NCI-H1105 (cell line): ENCODE results near the gene THBS4.

Experiments used
- DNase-seq: peaks from one replicate; lab custom pipeline; 2025; lab: John Stamatoyannopoulos, UW

THBS4 gene

GRCh38 chr5:80048084-80048780 is 13.1 kb downstream of the THBS4 start:
- no peak for DNase-seq

- DNase-seq: no peak
Measured at GRCh38 chr5:80052464-80052863, 17.3 kb downstream of the THBS4 start.

- no peak for DNase-seq
Measured at GRCh38 chr5:80054682-80055081, 19.5 kb downstream of the THBS4 start.

GRCh38 chr5:80055491-80056170 is 20.5 kb downstream of the THBS4 start:
- peak; percentile 68 for DNase-seq

- DNase-seq: no peak
Measured at GRCh38 chr5:80057099-80057498, 22.0 kb downstream of the THBS4 start.

- DNase-seq: no peak
Measured at GRCh38 chr5:80057921-80058320, 22.8 kb downstream of the THBS4 start.

GRCh38 chr5:80059354-80059980 is 24.3 kb downstream of the THBS4 start:
- DNase-seq: no peak

- DNase-seq: no peak
Measured at GRCh38 chr5:80060966-80061365, 25.8 kb downstream of the THBS4 start.

- no peak for DNase-seq
Measured at GRCh38 chr5:80061547-80061946, 26.4 kb downstream of the THBS4 start.

GRCh38 chr5:80064124-80064523 is 29.0 kb downstream of the THBS4 start:
- DNase-seq: no peak

- no peak for DNase-seq
Measured at GRCh38 chr5:80067016-80067415, 31.9 kb downstream of the THBS4 start.

- DNase-seq: no peak
Measured at GRCh38 chr5:80067531-80068245, 32.5 kb downstream of the THBS4 start.

GRCh38 chr5:80068246-80068636 is 33.1 kb downstream of the THBS4 start:
- no peak for DNase-seq

- DNase-seq: no peak
Measured at GRCh38 chr5:80068775-80069174, 33.6 kb downstream of the THBS4 start.

- DNase-seq: no peak
Measured at GRCh38 chr5:80069251-80069800, 34.2 kb downstream of the THBS4 start.

- no peak for DNase-seq
Measured at GRCh38 chr5:80069918-80070318, 34.8 kb downstream of the THBS4 start.

GRCh38 chr5:80070338-80071056 is 35.3 kb downstream of the THBS4 start:
- no peak for DNase-seq

- no peak for DNase-seq
Measured at GRCh38 chr5:80071510-80072021, 36.4 kb downstream of the THBS4 start.

GRCh38 chr5:80072103-80073073 is 37.2 kb downstream of the THBS4 start:
- no peak for DNase-seq
